Activated CD4-positive, alpha-beta T cell treated with anti-CD3 and anti-CD28 coated beads, Interleukin-2, Interleukin-6, amounts not matched to agents 100 ng/mL and 50 ng/mL, durations not matched to agents 16 hours and 8 hours (primary cell): ENCODE data around the gene TFPI.
"Not testable (repeated sequence)": the region's sequence is repeated elsewhere in the genome, so short reads cannot be mapped to it uniquely, and the experiment has no call there.

Experiments
- DNase-seq: peaks from one replicate; pipeline ENCODE4 v3.0.0-alpha.2; 2020

Gene TFPI

GRCh38 chr2:187554011-187554703 is at the start of gene TFPI:
Gene TFPI (minus strand): TSS chr2:187554435. CDS start chr2:187503768, 50,667 bp downstream.
- DNase-seq = no peak

- DNase-seq = no peak
These were observed 40.6 kb upstream of the TFPI start for GRCh38 chr2:187594801-187595200.

GRCh38 chr2:187593697-187594096 is 39.5 kb upstream of the TFPI start:
- DNase-seq = no peak

GRCh38 chr2:187593098-187593497 is 38.9 kb upstream of the TFPI start:
- no peak for DNase-seq

- no peak for DNase-seq
These were observed 35.9 kb upstream of the TFPI start for GRCh38 chr2:187590175-187590574.

GRCh38 chr2:187586011-187586641 is 31.9 kb upstream of the TFPI start:
- peak; percentile 68 for DNase-seq

GRCh38 chr2:187581125-187581896 is 27.1 kb upstream of the TFPI start:
- DNase-seq = peak; percentile 65

- peak; percentile 31 for DNase-seq
These were observed 26.4 kb upstream of the TFPI start for GRCh38 chr2:187580462-187581124.

- no peak for DNase-seq
These were observed 23.1 kb upstream of the TFPI start for GRCh38 chr2:187577310-187577709.

GRCh38 chr2:187576906-187577305 is 22.7 kb upstream of the TFPI start:
- DNase-seq = no peak

- DNase-seq = no peak
These were observed 21.5 kb upstream of the TFPI start for GRCh38 chr2:187575751-187576067.

- no peak for DNase-seq
These were observed 20.9 kb upstream of the TFPI start for GRCh38 chr2:187574969-187575750.

GRCh38 chr2:187573722-187574121 is 19.5 kb upstream of the TFPI start:
- DNase-seq = no peak

- not testable (repeated sequence) for DNase-seq
These were observed 17.8 kb upstream of the TFPI start for GRCh38 chr2:187571996-187572395.

GRCh38 chr2:187569571-187569970 is 15.3 kb upstream of the TFPI start:
- DNase-seq = no peak

- DNase-seq = no peak
These were observed 14.8 kb upstream of the TFPI start for GRCh38 chr2:187569042-187569441.

GRCh38 chr2:187567126-187567525 is 12.9 kb upstream of the TFPI start:
- DNase-seq = no peak

GRCh38 chr2:187566712-187567111 is 12.5 kb upstream of the TFPI start:
- DNase-seq = no peak

- no peak for DNase-seq
These were observed 12.0 kb upstream of the TFPI start for GRCh38 chr2:187566266-187566665.

- not testable (repeated sequence) for DNase-seq
These were observed 11.4 kb upstream of the TFPI start for GRCh38 chr2:187565618-187566017.

- DNase-seq = not testable (repeated sequence)
These were observed 2.3 kb upstream of the TFPI start for GRCh38 chr2:187556493-187556892.

GRCh38 chr2:187554704-187555082 is 458 bp upstream of the TFPI start:
- DNase-seq = no peak
